Peyer's patch (tissue), 4 donors: ENCODE results near the gene CELF4.

ENCODE experiments used
- POLR2A ChIP-seq, 2 donors: fragments of 450-650 bp; IDR thresholded peaks; one replicate each; pipeline ENCODE4 v1.5.1; 2017; ENCODE audit warnings: antibody characterized with exemption in 2 of 2, mild to moderate bottlenecking in 2 of 2, moderate library complexity in 2 of 2
- TF ChIP-seq, protein P1 (sequence below), 6 experiments: fragments of 450-650 bp in 4 of 6; fragments of 200-600 bp in 2 of 6; sonication (generic) in 1 of 6; IDR thresholded peaks; one replicate each; pipeline ENCODE4 v1.5.1; 2017 to 2019; ENCODE audit warnings: antibody characterized with exemption in 6 of 6, mild to moderate bottlenecking in 3 of 6, moderate library complexity in 1 of 6

DNA sequence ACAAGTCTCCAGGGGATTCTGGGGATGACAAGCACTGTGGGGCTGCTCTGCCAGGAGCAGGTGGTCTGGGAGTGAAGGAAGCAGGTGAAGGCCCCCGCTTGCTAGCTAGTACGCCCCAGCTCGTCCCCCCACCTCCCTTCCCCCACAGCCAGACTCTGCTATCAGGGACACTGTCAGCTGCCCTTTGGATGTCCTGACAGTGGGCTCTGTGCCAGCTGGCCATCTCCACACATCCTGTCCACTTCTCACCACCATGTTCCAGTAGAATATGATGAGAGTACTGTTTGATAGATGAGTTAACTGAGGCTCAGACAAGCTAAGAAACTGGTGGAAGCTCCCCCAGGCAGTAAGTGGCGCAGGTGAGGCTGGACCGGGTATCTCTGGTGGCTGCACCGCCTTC is 276.2 kb downstream of the CELF4 start:
- TF ChIP-seq, protein P1, sequence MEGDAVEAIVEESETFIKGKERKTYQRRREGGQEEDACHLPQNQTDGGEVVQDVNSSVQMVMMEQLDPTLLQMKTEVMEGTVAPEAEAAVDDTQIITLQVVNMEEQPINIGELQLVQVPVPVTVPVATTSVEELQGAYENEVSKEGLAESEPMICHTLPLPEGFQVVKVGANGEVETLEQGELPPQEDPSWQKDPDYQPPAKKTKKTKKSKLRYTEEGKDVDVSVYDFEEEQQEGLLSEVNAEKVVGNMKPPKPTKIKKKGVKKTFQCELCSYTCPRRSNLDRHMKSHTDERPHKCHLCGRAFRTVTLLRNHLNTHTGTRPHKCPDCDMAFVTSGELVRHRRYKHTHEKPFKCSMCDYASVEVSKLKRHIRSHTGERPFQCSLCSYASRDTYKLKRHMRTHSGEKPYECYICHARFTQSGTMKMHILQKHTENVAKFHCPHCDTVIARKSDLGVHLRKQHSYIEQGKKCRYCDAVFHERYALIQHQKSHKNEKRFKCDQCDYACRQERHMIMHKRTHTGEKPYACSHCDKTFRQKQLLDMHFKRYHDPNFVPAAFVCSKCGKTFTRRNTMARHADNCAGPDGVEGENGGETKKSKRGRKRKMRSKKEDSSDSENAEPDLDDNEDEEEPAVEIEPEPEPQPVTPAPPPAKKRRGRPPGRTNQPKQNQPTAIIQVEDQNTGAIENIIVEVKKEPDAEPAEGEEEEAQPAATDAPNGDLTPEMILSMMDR (IDR thresholded peaks at IDR 0.05), result no peak
- TF ChIP-seq POLR2A (IDR thresholded peaks at IDR 0.05), result no peak
